SK-N-SH treated with all-trans-retinoic acid at 6 μM for 48 hours (cell line): Measurements from ENCODE around the gene SYNDIG1.

Source experiments
- ATAC-seq: fragments of 200-7000 bp; cut with Tn5 transposase; 3 replicates; pipeline ENCODE4 v1.9.1; 2020; ENCODE audit warnings: mild to moderate bottlenecking, moderate library complexity
- ARNTL ChIP-seq: fragments of 450-650 bp; formaldehyde crosslinking; IDR thresholded peaks from 2 replicates; pipeline ENCODE4 v1.5.0; 2020; ENCODE audit warnings: low read depth, mild to moderate bottlenecking, moderate library complexity, borderline replicate concordance
- BACH2 ChIP-seq: fragments of 250-450 bp; sonication (Bioruptor Pico); IDR thresholded peaks from 2 replicates; pipeline ENCODE4 v1.9.0; 2021; ENCODE audit warnings: mild to moderate bottlenecking, borderline replicate concordance
- CREB5 ChIP-seq: fragments of 250-450 bp; sonication (Bioruptor Pico); IDR thresholded peaks from 2 replicates; pipeline ENCODE4 v1.5.1; 2020; ENCODE audit warnings: low read depth, mild to moderate bottlenecking, moderate library complexity
- CSDC2 ChIP-seq: fragments of 250-450 bp; sonication (Bioruptor Pico); IDR thresholded peaks from 2 replicates; pipeline ENCODE4 v1.5.0; 2020; ENCODE audit warnings: mild to moderate bottlenecking, moderate library complexity
- GLIS3 ChIP-seq: fragments of 250-450 bp; sonication (Bioruptor Pico); IDR thresholded peaks from 2 replicates; pipeline ENCODE4 v1.5.0; 2020; ENCODE audit warnings: mild to moderate bottlenecking, moderate library complexity
- ISL1 ChIP-seq: fragments of 250-450 bp; sonication (Bioruptor Pico); IDR thresholded peaks from 2 replicates; pipeline ENCODE4 v2.1.2; 2022; ENCODE audit warnings: mild to moderate bottlenecking, moderate library complexity
- OSR1 ChIP-seq: fragments of 250-450 bp; sonication (Bioruptor Pico); IDR thresholded peaks from 2 replicates; pipeline ENCODE4 v1.8.0; 2022; ENCODE audit warnings: moderate library complexity, mild to moderate bottlenecking, inconsistent platforms
- POU6F1 ChIP-seq: fragments of 250-450 bp; sonication (Bioruptor Pico); IDR thresholded peaks from 2 replicates; pipeline ENCODE4 v1.8.0; 2021; ENCODE audit warnings: low read depth, mild to moderate bottlenecking, moderate library complexity, borderline replicate concordance
- PPARA ChIP-seq: fragments of 250-450 bp; sonication (Bioruptor Pico); IDR thresholded peaks from 2 replicates; pipeline ENCODE4 v1.5.0; 2020; ENCODE audit warnings: mild to moderate bottlenecking, borderline replicate concordance
- RARB ChIP-seq: fragments of 250-450 bp; sonication (Bioruptor Pico); IDR thresholded peaks from 2 replicates; pipeline ENCODE4 v1.8.0; 2021; ENCODE audit warnings: mild to moderate bottlenecking, moderate library complexity
- SNAI2 ChIP-seq: fragments of 250-450 bp; sonication (Bioruptor Pico); IDR thresholded peaks from 2 replicates; pipeline ENCODE4 v1.5.0; 2020; ENCODE audit warnings: mild to moderate bottlenecking, moderate library complexity
- TCF4 ChIP-seq: fragments of 250-450 bp; sonication (Bioruptor Pico); IDR thresholded peaks from 2 replicates; pipeline ENCODE4 v1.8.0; 2021; ENCODE audit warnings: mild to moderate bottlenecking, moderate library complexity, borderline replicate concordance
- TOX ChIP-seq: fragments of 250-450 bp; sonication (Bioruptor Pico); IDR thresholded peaks from 2 replicates; pipeline ENCODE4 v1.8.0; 2021; ENCODE audit warnings: mild to moderate bottlenecking, moderate library complexity, borderline replicate concordance
- TSHZ2 ChIP-seq: fragments of 250-450 bp; sonication (Bioruptor Pico); IDR thresholded peaks from 2 replicates; pipeline ENCODE4 v1.5.0; 2020; ENCODE audit warnings: mild to moderate bottlenecking, moderate library complexity
- ZFP3 ChIP-seq: fragments of 250-450 bp; sonication (Bioruptor Pico); IDR thresholded peaks from 2 replicates; pipeline ENCODE4 v1.5.0; 2020; ENCODE audit warnings: mild to moderate bottlenecking, moderate library complexity
- ZNF565 ChIP-seq: fragments of 450-650 bp; formaldehyde crosslinking; conservative IDR thresholded peaks from 2 replicates; pipeline ENCODE4 v1.5.0; 2020; ENCODE audit warnings: low read depth, mild to moderate bottlenecking, moderate library complexity
- ZNF70 ChIP-seq: fragments of 450-650 bp; formaldehyde crosslinking; IDR thresholded peaks from 2 replicates; pipeline ENCODE4 v1.5.0; 2020; ENCODE audit warnings: mild to moderate bottlenecking, moderate library complexity
- ZNF8 ChIP-seq: fragments of 450-650 bp; formaldehyde crosslinking; IDR thresholded peaks from 2 replicates; pipeline ENCODE4 v1.5.0; 2020; ENCODE audit warnings: mild to moderate bottlenecking, moderate library complexity

The SYNDIG1 gene

GRCh38 chr20:24587384-24588046, 118.1 kb downstream of the SYNDIG1 start:
- peak; percentile 86 for ATAC-seq
- no peak for TF ChIP-seq BACH2 (CRISPR knock-in tag)
- TF ChIP-seq ZNF8, result no peak
- TF ChIP-seq TSHZ2 (CRISPR knock-in tag), result peak; percentile 68; the same call in 1 of the 2 replicates
- TF ChIP-seq TCF4 (CRISPR knock-in tag), result peak; percentile 86
- TF ChIP-seq ZNF70 (CRISPR knock-in tag), result 0 out of 2 replicates have a peak, but pooled peaks have one; percentile 10
- no peak for TF ChIP-seq POU6F1 (CRISPR knock-in tag)
- no peak for TF ChIP-seq ZFP3
- no peak for TF ChIP-seq CREB5 (CRISPR knock-in tag)
- TF ChIP-seq PPARA (CRISPR knock-in tag), result no peak

GRCh38 chr20:24588047-24588635, 118.7 kb downstream of the SYNDIG1 start:
- ATAC-seq, result peak; percentile 54; the same call in 2 of the 3 replicates
- TF ChIP-seq SNAI2 (no peak), BACH2 (CRISPR knock-in tag) (no peak), TOX (CRISPR knock-in tag) (no peak), OSR1 (CRISPR knock-in tag) (no peak), ZNF70 (CRISPR knock-in tag) (no peak), ISL1 (CRISPR knock-in tag) (no peak), GLIS3 (CRISPR knock-in tag) (no peak), ZFP3 (no peak)

GRCh38 chr20:24588725-24589340, 119.4 kb downstream of the SYNDIG1 start:
- TF ChIP-seq ZNF565 (CRISPR knock-in tag) (no peak), POU6F1 (CRISPR knock-in tag) (no peak), OSR1 (CRISPR knock-in tag) (no peak), CSDC2 (CRISPR knock-in tag) (no peak), TSHZ2 (CRISPR knock-in tag) (no peak), BACH2 (CRISPR knock-in tag) (no peak), GLIS3 (CRISPR knock-in tag) (no peak), ZFP3 (no peak), ARNTL (no peak), ZNF70 (CRISPR knock-in tag) (no peak), RARB (no peak)
- no peak for ATAC-seq
